Mesenchymal stem cell (in vitro differentiated cells and primary cell): Measurements from ENCODE around the gene VAPB.

ENCODE experiments used
- DNase-seq: peaks from one replicate; pipeline ENCODE4 v3.0.0-alpha.2; 2013
- H2AFZ ChIP-seq: one replicate; pipeline ENCODE4 v1.6.1; 2013; ENCODE audit warnings: low read depth, mild to moderate bottlenecking, control low read depth, inconsistent platforms, low read length, moderate library complexity
- H2AK5ac ChIP-seq: 2 replicates; pipeline ENCODE4 v1.6.1; 2013; ENCODE audit warnings: low read length, moderate library complexity, mild to moderate bottlenecking, inconsistent platforms; ENCODE audit not compliant: severe bottlenecking
- H2BK120ac ChIP-seq: one replicate; pipeline ENCODE4 v1.6.1; 2013; ENCODE audit warnings: low read depth, mild to moderate bottlenecking, inconsistent platforms, low read length, moderate library complexity
- H2BK12ac ChIP-seq, 2 experiments: one replicate each; pipeline ENCODE4 v1.6.1; 2013; ENCODE audit warnings: inconsistent platforms in 2 of 2, low read length in 2 of 2, mild to moderate bottlenecking in 2 of 2, moderate library complexity in 2 of 2, control low read depth in 1 of 2
- H2BK15ac ChIP-seq: one replicate; pipeline ENCODE4 v1.6.1; 2013; ENCODE audit warnings: mild to moderate bottlenecking, low read depth, inconsistent platforms; ENCODE audit not compliant: poor library complexity, severe bottlenecking
- H2BK5ac ChIP-seq: 2 replicates; pipeline ENCODE4 v1.6.1; 2013; ENCODE audit warnings: low read depth, mild to moderate bottlenecking, low read length, control low read depth, inconsistent platforms; ENCODE audit not compliant: poor library complexity, severe bottlenecking
- H3K14ac ChIP-seq, 2 experiments: one replicate each; pipeline ENCODE4 v1.6.1; 2013; ENCODE audit warnings: inconsistent platforms in 2 of 2, low read length in 2 of 2, control low read depth in 1 of 2, mild to moderate bottlenecking in 1 of 2, moderate library complexity in 1 of 2
- H3K18ac ChIP-seq, 2 experiments: one replicate each; pipeline ENCODE4 v1.6.1; 2013; ENCODE audit warnings: inconsistent platforms in 2 of 2, low read length in 2 of 2, control low read depth in 1 of 2, low read depth in 1 of 2, mild to moderate bottlenecking in 1 of 2
- H3K23ac ChIP-seq, 2 experiments: one replicate each; pipeline ENCODE4 v1.6.1; 2013; ENCODE audit warnings: inconsistent platforms in 2 of 2, low read length in 2 of 2, mild to moderate bottlenecking in 2 of 2, moderate library complexity in 2 of 2, control low read depth in 1 of 2
- H3K27ac ChIP-seq: 2 replicates; pipeline ENCODE4 v1.5.1; 2013; ENCODE audit warnings: mild to moderate bottlenecking, moderate library complexity, low read length, control low read depth, inconsistent platforms; ENCODE audit not compliant: poor library complexity, severe bottlenecking
- H3K27me3 ChIP-seq, 2 experiments: 2 replicates each; pipeline versions ENCODE4 v1.6.1 to v1.7.0; 2013; ENCODE audit warnings: low read length in 2 of 2, mild to moderate bottlenecking in 2 of 2, moderate library complexity in 2 of 2, control low read depth in 1 of 2, inconsistent platforms in 1 of 2; ENCODE audit not compliant: control insufficient read depth in 1 of 2, insufficient read depth in 1 of 2
- H3K36me3 ChIP-seq, 2 experiments: 2 replicates each; pipeline versions ENCODE4 v1.6.1 to v1.7.0; 2013; ENCODE audit warnings: low read length in 2 of 2, control low read depth in 1 of 2, inconsistent platforms in 1 of 2, low read depth in 1 of 2, mild to moderate bottlenecking in 1 of 2; ENCODE audit not compliant: insufficient read depth in 2 of 2, control insufficient read depth in 1 of 2
- H3K4ac ChIP-seq, 2 experiments: one replicate each; pipeline ENCODE4 v1.6.1; 2013; ENCODE audit warnings: inconsistent platforms in 2 of 2, low read length in 2 of 2, mild to moderate bottlenecking in 2 of 2, moderate library complexity in 2 of 2, control low read depth in 1 of 2, low read depth in 1 of 2
- H3K4me1 ChIP-seq: 2 replicates; pipeline ENCODE4 v1.6.1; 2013; ENCODE audit warnings: low read depth, low read length, control low read depth; ENCODE audit not compliant: control insufficient read depth, insufficient read depth
- H3K4me2 ChIP-seq: 2 replicates; pipeline ENCODE4 v1.6.1; 2013; ENCODE audit warnings: low read length, mild to moderate bottlenecking, inconsistent platforms; ENCODE audit not compliant: poor library complexity, severe bottlenecking
- H3K4me3 ChIP-seq, 2 experiments: 2 replicates each; pipeline versions ENCODE4 v1.5.1 to v1.7.0; 2013; ENCODE audit warnings: low read length in 2 of 2, mild to moderate bottlenecking in 2 of 2, control low read depth in 1 of 2, low read depth in 1 of 2; ENCODE audit not compliant: insufficient read depth in 1 of 2
- H3K79me1 ChIP-seq: replicated peaks from 2 replicates; pipeline ENCODE4 v1.6.1; 2013; ENCODE audit warnings: mild to moderate bottlenecking, control low read depth, low read length, inconsistent platforms; ENCODE audit not compliant: poor library complexity, severe bottlenecking
- H3K9ac ChIP-seq: 2 replicates; pipeline ENCODE4 v1.7.0; 2013; ENCODE audit warnings: mild to moderate bottlenecking, low read length, moderate library complexity
- H3K9me3 ChIP-seq: 2 replicates; pipeline ENCODE4 v1.7.0; 2013; ENCODE audit warnings: mild to moderate bottlenecking, low read length; ENCODE audit not compliant: control insufficient read depth
- H4K8ac ChIP-seq: one replicate; pipeline ENCODE4 v1.6.1; 2013; ENCODE audit warnings: inconsistent platforms, mild to moderate bottlenecking, low read length, moderate library complexity
- H4K91ac ChIP-seq: one replicate; pipeline ENCODE4 v1.6.1; 2013; ENCODE audit warnings: mild to moderate bottlenecking, low read length, inconsistent platforms
- WGBS: methylation state at CpG from one replicate; pipeline ENCODE4 v1.1.7; 2013; ENCODE audit warnings: mixed read lengths; 5-methylcytosine and 5-hydroxymethylcytosine counted together

VAPB gene

GRCh38 chr20:58486207-58486606 lies 97.2 kb downstream of the VAPB start:
- Histone ChIP-seq H4K8ac (no peak overlapping the region), H3K9me3 (peaks cover 48% of the 10 kb centered on the region), H3K14ac (no peak overlapping the region), H3K9ac (no peak overlapping the region), H3K4me3 (no peak overlapping the region), H3K27ac (no peak overlapping the region), H2BK15ac (no peak overlapping the region), H3K36me3 (no peaks in the 10 kb centered on the region), H2BK12ac (no peak overlapping the region), H2AFZ (no peak overlapping the region), H4K91ac (no peak overlapping the region), H3K27me3 (peaks cover 0 to under 1% of the 10 kb centered on the region in 2 experiments), H3K4ac (no peak overlapping the region), H3K4me2 (no peak overlapping the region), H3K18ac (no peak overlapping the region), H3K79me1 (no peaks in the 10 kb centered on the region), H2BK5ac (no peak overlapping the region), H2AK5ac (no peak overlapping the region), H2BK120ac (no peak overlapping the region), H3K23ac (no peak overlapping the region), H3K4me1 (peaks cover 2% of the 10 kb centered on the region)
- DNase-seq, result no peak
- WGBS, result 8% methylated on average over 1 of the region's 1 CpG

GRCh38 chr20:58492074-58492718 lies 103.2 kb downstream of the VAPB start:
- Histone ChIP-seq H2BK120ac (no peak overlapping the region), H2BK15ac (no peak overlapping the region), H3K18ac (no peak overlapping the region), H2AK5ac (no peak overlapping the region), H3K4ac (no peak overlapping the region), H4K8ac (no peak overlapping the region), H3K27me3 (no peaks in the 10 kb centered on the region), H3K4me3 (no peak overlapping the region), H4K91ac (no peak overlapping the region), H2AFZ (no peak overlapping the region), H2BK12ac (no peak overlapping the region), H2BK5ac (no peak overlapping the region), H3K23ac (no peak overlapping the region), H3K14ac (no peak overlapping the region), H3K36me3 (no peaks in the 10 kb centered on the region), H3K79me1 (no peaks in the 10 kb centered on the region), H3K4me1 (peaks cover 3% of the 10 kb centered on the region), H3K4me2 (no peak overlapping the region), H3K9me3 (peaks cover 23% of the 10 kb centered on the region), H3K9ac (no peak overlapping the region), H3K27ac (no peak overlapping the region)
- WGBS, result 94% methylated on average over 6 of the region's 7 CpGs
- DNase-seq, result no peak

- H3K4me2 ChIP-seq, result no peak overlapping the region
- H2AK5ac ChIP-seq, result no peak overlapping the region
- H3K4me3 ChIP-seq, result no peak overlapping the region
- no peak overlapping the region for H4K8ac ChIP-seq
- no peaks in the 10 kb centered on the region for H3K79me1 ChIP-seq
- H3K23ac ChIP-seq, result no peak overlapping the region
- WGBS, result 81% methylated on average over 4 of the region's 4 CpGs
- no peaks in the 10 kb centered on the region for H3K27me3 ChIP-seq
- H2BK15ac ChIP-seq, result no peak overlapping the region
- peak overlapping the region in 1 of 2 experiments; percentile 46 for H3K14ac ChIP-seq
- H3K36me3 ChIP-seq, result no peaks in the 10 kb centered on the region
- peaks cover 15% of the 10 kb centered on the region for H3K9me3 ChIP-seq
- no peak overlapping the region for H4K91ac ChIP-seq
- H3K4ac ChIP-seq, result no peak overlapping the region
- no peak overlapping the region for H3K18ac ChIP-seq
- DNase-seq, result no peak
- no peak overlapping the region for H2AFZ ChIP-seq
- H3K27ac ChIP-seq, result no peak overlapping the region
- no peak overlapping the region for H2BK120ac ChIP-seq
- no peak overlapping the region for H3K9ac ChIP-seq
- peaks cover 3% of the 10 kb centered on the region for H3K4me1 ChIP-seq
- H2BK12ac ChIP-seq, result no peak overlapping the region
- H2BK5ac ChIP-seq, result no peak overlapping the region
Observed at GRCh38 chr20:58492795-58493524, 103.9 kb downstream of the VAPB start.

GRCh38 chr20:58494923-58495622 lies 106.0 kb downstream of the VAPB start:
- Histone ChIP-seq H2BK5ac (no peak overlapping the region), H2AFZ (no peak overlapping the region)

More at GRCh38 chr20:58494923-58495622, 106.0 kb downstream of the VAPB start:
- peaks cover 6% of the 10 kb centered on the region for H3K9me3 ChIP-seq
- no peak overlapping the region for H4K8ac ChIP-seq
- H4K91ac ChIP-seq, result no peak overlapping the region
- H3K14ac ChIP-seq, result no peak overlapping the region
- H3K9ac ChIP-seq, result no peak overlapping the region
- no peaks in the 10 kb centered on the region for H3K79me1 ChIP-seq
- H2BK15ac ChIP-seq, result no peak overlapping the region
- H3K18ac ChIP-seq, result no peak overlapping the region
- DNase-seq, result no peak
- H3K4me3 ChIP-seq, result no peak overlapping the region
- no peak overlapping the region for H3K4ac ChIP-seq
- no peak overlapping the region for H3K4me2 ChIP-seq
- no peak overlapping the region for H3K27ac ChIP-seq
- H3K36me3 ChIP-seq, result peaks cover 0 to 3% of the 10 kb centered on the region in 2 experiments
- no peak overlapping the region for H2AK5ac ChIP-seq
- peaks cover 3% of the 10 kb centered on the region for H3K4me1 ChIP-seq
- H2BK120ac ChIP-seq, result no peak overlapping the region
- H2BK12ac ChIP-seq, result no peak overlapping the region
- 72% methylated on average over 13 of the region's 13 CpGs for WGBS
- peaks cover 0 to 11% of the 10 kb centered on the region in 2 experiments for H3K27me3 ChIP-seq
- no peak overlapping the region for H3K23ac ChIP-seq
